Ovary (tissue), 9 donors: ENCODE results near the gene B3GALNT1. TPM values are rescaled to one million over a fixed set of nuclear protein-coding genes. Genes with fewer than 3 reads are reported as not detected.
"Not testable (repeated sequence)": the region's sequence is repeated elsewhere in the genome, so short reads cannot be mapped to it uniquely, and the experiment has no call there.

ENCODE experiments used
- DNase-seq, 5 donors: peaks; one replicate each; pipeline ENCODE4 v3.0.0-alpha.2; 2019 to 2020
- H3K27ac ChIP-seq, 2 donors: fragments of 200-600 bp; one replicate each; pipeline versions ENCODE4 v1.5.1 to v1.8.0; 2019 to 2022
- H3K27me3 ChIP-seq: fragments of 200-600 bp; one replicate; pipeline ENCODE4 v1.8.0; 2022
- H3K36me3 ChIP-seq: fragments of 200-600 bp; sonication (generic); one replicate; pipeline ENCODE4 v1.5.1; 2019
- H3K4me1 ChIP-seq: one replicate; pipeline ENCODE4 v1.8.1; 2013; ENCODE audit warnings: mild to moderate bottlenecking, moderate library complexity; ENCODE audit not compliant: insufficient read depth
- H3K4me3 ChIP-seq: fragments of 200-600 bp; sonication (generic); one replicate; pipeline ENCODE4 v1.5.1; 2017
- H3K9me3 ChIP-seq, 2 donors: fragments of 200-600 bp in 1 of 2; sonication (generic) in 1 of 2; one replicate each; pipeline versions ENCODE4 v1.5.1 to v1.8.1; 2013 to 2019; ENCODE audit warnings: mild to moderate bottlenecking in 1 of 2, moderate library complexity in 1 of 2
- EP300 ChIP-seq: sonication (generic); formaldehyde crosslinking; IDR thresholded peaks from one replicate; pipeline ENCODE4 v1.6.1; 2017; ENCODE audit warnings: antibody characterized with exemption
- POLR2A ChIP-seq: fragments of 450-650 bp; IDR thresholded peaks from one replicate; pipeline ENCODE4 v1.6.1; 2017; ENCODE audit warnings: antibody characterized with exemption, mild to moderate bottlenecking, moderate library complexity
- WGBS, 3 donors: extraction: QIAGEN DNeasy Blood & Tissue Kit in 1 of 3; methylation state at CpG; one replicate each; pipeline versions ENCODE4 v1.1.5 to v1.1.7; 2013 to 2017; 5-methylcytosine and 5-hydroxymethylcytosine counted together
- intact Hi-C, 4 donors: fragments of 100-400 bp; cut with DNase I; formaldehyde crosslinking; loops; one replicate each; pipeline versions ENCODE4 v1.11.0 to v1.15.1; 2022 to 2023
- polyA plus RNA-seq, 2 donors: library from polyadenylated mRNA; stranded (reverse); fragments of 200-250 nt in 1 of 2; fragments of 350-450 nt in 1 of 2; fragmentation: Illumina TruSeq in 1 of 2; extraction: RNeasy Lipid Tissue Mini Kit (QIAGEN cat#74804) in 1 of 2; gene quantifications; one replicate each; pipeline ENCODE4 v1.2.3, GENCODE V29; 2013 to 2014
- total RNA-seq, 7 donors: library from RNA; depleted of rRNA in 2 of 7; stranded (reverse); fragments of >200 nt in 2 of 7; fragmentation: NEBNext Ultra II Directional in 3 of 7; extraction: Animal tissue kit (Norgen Biotek cat#: 25700) in 3 of 7; gene quantifications; one replicate each; pipeline versions ENCODE4 v1.1.0 to v1.2.4, GENCODE V29; 2016 to 2023
- TF ChIP-seq, protein P1 (sequence below), 3 donors: fragments of 450-650 bp in 2 of 3; fragments of 200-600 bp in 1 of 3; IDR thresholded peaks; one replicate each; pipeline versions ENCODE4 v1.5.1 to v1.8.0; 2016 to 2022; ENCODE audit warnings: antibody characterized with exemption in 3 of 3, mild to moderate bottlenecking in 1 of 3
- donor health status: DM: no; HTN: no; CAD: no; lungs with moderate emphysema.
- donor health status: DM: no; HTN: no; CAD: no.
- donor health status: Bipolar disorder and iron deficiency.
- donor health status: DM: yes; HTN: yes; CAD: no.
- donor health status: DM: no; HTN: no; CAD: no.
- donor health status: DM: yes; HTN: yes; CAD: no.

Gene B3GALNT1
- total and polyA plus RNA-seq, 9 donors, result 6.4 to 31.0 (median 18.2) TPM

DNA sequence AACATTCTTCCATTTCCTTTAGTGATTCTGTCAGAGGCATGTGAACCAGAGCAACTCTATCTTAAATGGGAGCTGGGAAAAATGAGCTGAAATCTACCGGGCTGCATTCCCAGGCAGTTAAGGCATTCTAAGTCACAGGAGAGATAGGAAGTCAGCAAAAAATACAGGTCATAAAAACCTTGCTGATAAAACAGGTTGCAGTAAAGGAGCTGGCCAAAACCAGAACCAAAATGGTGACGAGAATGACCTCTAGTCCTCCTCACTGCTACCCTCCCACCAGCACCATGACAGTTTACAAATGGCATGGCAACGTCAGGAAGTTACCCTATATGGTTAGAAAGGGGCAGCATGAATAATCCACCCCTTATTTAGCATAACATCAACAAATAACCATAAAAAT, 66.4 kb downstream of the B3GALNT1 start:
- Histone ChIP-seq H3K4me3 (no peak overlapping the region), H3K36me3 (no peaks in the 10 kb centered on the region), H3K27ac (no peak overlapping the region), H3K9me3 (no peaks in the 10 kb centered on the region), H3K4me1 (no peaks in the 10 kb centered on the region), H3K27me3 (no peaks in the 10 kb centered on the region)
- WGBS, 3 donors, result 21 to 26% (median 21%) methylated on average over 3 of the region's 3 CpGs
- no peak for TF ChIP-seq POLR2A
- no peak for TF ChIP-seq EP300
- TF ChIP-seq, protein P1, sequence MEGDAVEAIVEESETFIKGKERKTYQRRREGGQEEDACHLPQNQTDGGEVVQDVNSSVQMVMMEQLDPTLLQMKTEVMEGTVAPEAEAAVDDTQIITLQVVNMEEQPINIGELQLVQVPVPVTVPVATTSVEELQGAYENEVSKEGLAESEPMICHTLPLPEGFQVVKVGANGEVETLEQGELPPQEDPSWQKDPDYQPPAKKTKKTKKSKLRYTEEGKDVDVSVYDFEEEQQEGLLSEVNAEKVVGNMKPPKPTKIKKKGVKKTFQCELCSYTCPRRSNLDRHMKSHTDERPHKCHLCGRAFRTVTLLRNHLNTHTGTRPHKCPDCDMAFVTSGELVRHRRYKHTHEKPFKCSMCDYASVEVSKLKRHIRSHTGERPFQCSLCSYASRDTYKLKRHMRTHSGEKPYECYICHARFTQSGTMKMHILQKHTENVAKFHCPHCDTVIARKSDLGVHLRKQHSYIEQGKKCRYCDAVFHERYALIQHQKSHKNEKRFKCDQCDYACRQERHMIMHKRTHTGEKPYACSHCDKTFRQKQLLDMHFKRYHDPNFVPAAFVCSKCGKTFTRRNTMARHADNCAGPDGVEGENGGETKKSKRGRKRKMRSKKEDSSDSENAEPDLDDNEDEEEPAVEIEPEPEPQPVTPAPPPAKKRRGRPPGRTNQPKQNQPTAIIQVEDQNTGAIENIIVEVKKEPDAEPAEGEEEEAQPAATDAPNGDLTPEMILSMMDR (IDR thresholded peaks at IDR 0.05), result no peak
- intact Hi-C loops, result no loop called here
- no peak for DNase-seq

DNA sequence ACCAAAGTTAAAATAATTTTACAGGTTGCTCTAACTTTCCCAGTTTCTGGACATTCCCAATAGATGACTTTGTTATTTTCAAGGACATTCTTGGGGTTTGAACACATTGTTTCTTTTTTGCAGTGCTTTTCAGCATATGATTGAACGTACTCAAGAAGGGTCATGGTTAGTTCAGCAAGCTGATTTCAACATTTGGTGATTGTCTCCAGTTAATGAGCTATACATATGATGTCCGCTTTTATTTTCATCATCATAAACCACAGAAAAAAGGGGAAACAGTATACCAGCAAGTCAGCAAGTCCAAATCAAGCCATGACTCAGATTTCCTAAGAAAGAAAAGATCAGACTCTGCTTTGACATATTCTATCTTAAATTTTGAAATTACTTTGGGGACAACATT, 69.4 kb downstream of the B3GALNT1 start:
- intact Hi-C loops, result no loop called here
- 17 to 38% (median 19%) methylated on average over 2 of the region's 2 CpGs for WGBS, 3 donors
- H3K36me3 ChIP-seq, result no peaks in the 10 kb centered on the region
- TF ChIP-seq POLR2A (no peak), EP300 (no peak)
- TF ChIP-seq, protein P1 (IDR thresholded peaks at IDR 0.05), result no peak
- DNase-seq, result no peak
- H3K4me1 ChIP-seq, result no peaks in the 10 kb centered on the region
- no peaks in the 10 kb centered on the region for H3K9me3 ChIP-seq
- H3K27ac ChIP-seq, result no peak overlapping the region
- no peaks in the 10 kb centered on the region for H3K27me3 ChIP-seq
- no peak overlapping the region for H3K4me3 ChIP-seq

DNA sequence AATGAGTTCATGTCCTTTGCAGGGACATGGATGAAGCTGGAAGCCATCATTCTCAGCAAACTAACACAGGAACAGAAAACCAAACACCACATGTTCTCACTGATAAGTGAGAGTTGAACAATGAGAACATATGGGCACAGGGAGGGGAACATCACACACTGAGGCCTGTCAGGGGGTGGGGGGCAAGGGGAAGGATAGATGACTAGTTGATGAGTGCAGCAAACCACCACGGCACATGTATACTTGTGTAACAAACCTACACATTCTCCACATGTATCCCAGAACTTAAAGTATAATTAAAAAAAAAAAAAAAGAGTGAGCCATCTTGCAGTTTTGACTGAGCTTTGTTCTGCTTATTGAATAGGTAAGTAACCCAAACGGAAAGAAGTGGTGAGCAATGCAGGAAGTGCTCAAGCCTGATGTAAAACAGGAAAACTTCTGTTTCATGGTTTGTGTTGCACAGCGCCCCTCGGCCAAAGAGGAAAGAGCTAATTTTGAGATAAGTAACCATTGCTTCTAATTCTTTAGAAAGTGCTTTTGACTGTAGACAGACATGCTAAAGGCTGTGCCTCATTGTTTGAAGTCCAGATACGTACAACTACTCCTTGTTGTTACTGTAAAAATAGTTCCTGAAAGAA, 70.1 kb downstream of the B3GALNT1 start:
- intact Hi-C loops, DNase-seq, H3K36me3 ChIP-seq, H3K27ac ChIP-seq, H3K27me3 ChIP-seq, H3K4me3 ChIP-seq, H3K9me3 ChIP-seq, H3K4me1 ChIP-seq: not testable (repeated sequence)
- 45 to 51% (median 48%) methylated on average over 5 of the region's 5 CpGs for WGBS, 3 donors

Other genes with a start within 250 kb of the B3GALNT1 start
- 10 to 100 TPM; 35.6 to 61.7 (median 49.2) TPM for gene NMD3, start 116.0 kb upstream of the B3GALNT1 start, total RNA-seq
- gene NMD3, start 116.0 kb upstream of the B3GALNT1 start, polyA plus RNA-seq, result 10 to 100 TPM; 25.9 to 28.1 TPM